H1 (cell line): ENCODE measurements around the gene CBX4. TPM values are rescaled to one million over a fixed set of nuclear protein-coding genes. Genes with fewer than 3 reads are reported as not detected.

Source experiments
- CTCF ChIA-PET: fragments of 300-600 bp; sonication (Branson Sonifier 250); formaldehyde crosslinking; loops from one replicate; lab custom pipeline; 2021; ENCODE audit not compliant: partially characterized antibody; lab: Charles Lee
- POLR2A ChIA-PET: fragments of 300-600 bp; sonication (Branson Sonifier 250); formaldehyde crosslinking; loops from one replicate; lab custom pipeline; 2021; ENCODE audit warnings: inconsistent platforms; ENCODE audit not compliant: partially characterized antibody; lab: Charles Lee
- DNase-seq, 2 experiments: peaks; one replicate each; pipeline versions ENCODE4 v3.0.0 to v3.0.0-alpha.2; 2010 to 2022; ENCODE audit warnings: low spot score in 2 of 2, low read depth in 1 of 2, mixed read lengths in 1 of 2
- FAIRE-seq: peaks from 2 replicates; lab custom pipeline; 2011; peaks lifted over from hg19 to GRCh38; lab: Jason Lieb, UNC
- H2AFZ ChIP-seq: 2 replicates; pipeline ENCODE4 v1.8.1; 2012; ENCODE audit warnings: low read length, inconsistent platforms
- H2AK5ac ChIP-seq: 2 replicates; pipeline ENCODE4 v1.6.1; 2013; ENCODE audit warnings: low read depth, low read length
- H2BK120ac ChIP-seq: replicated peaks from 2 replicates; pipeline ENCODE3; 2013; ENCODE audit warnings: low read depth, low read length, inconsistent platforms
- H2BK12ac ChIP-seq: 2 replicates; pipeline ENCODE4 v1.6.1; 2013; ENCODE audit warnings: low read depth, low read length
- H2BK15ac ChIP-seq: 2 replicates; pipeline ENCODE4 v1.6.1; 2013; ENCODE audit warnings: low read length
- H2BK20ac ChIP-seq: 2 replicates; pipeline ENCODE4 v1.6.1; 2013; ENCODE audit warnings: low read length
- H2BK5ac ChIP-seq: 2 replicates; pipeline ENCODE4 v1.6.1; 2013; ENCODE audit warnings: low read depth, low read length
- H3K14ac ChIP-seq: 2 replicates; pipeline ENCODE4 v1.6.1; 2013; ENCODE audit warnings: inconsistent platforms; ENCODE audit not compliant: insufficient read length
- H3K18ac ChIP-seq: 2 replicates; pipeline ENCODE4 v1.6.1; 2013; ENCODE audit warnings: low read length; ENCODE audit errors: extremely low read depth
- H3K23ac ChIP-seq: 2 replicates; pipeline ENCODE4 v1.6.1; 2013; ENCODE audit warnings: inconsistent platforms; ENCODE audit not compliant: insufficient read length
- H3K23me2 ChIP-seq: 2 replicates; pipeline ENCODE4 v1.6.1; 2013; ENCODE audit warnings: low read depth, low read length
- H3K27ac ChIP-seq: 2 replicates; pipeline ENCODE4 v1.6.1; 2011; ENCODE audit warnings: low read depth, low read length, inconsistent platforms
- H3K27me3 ChIP-seq, 4 experiments: replicated peaks in 1 of 4; 1 replicate in 1 of 4; 2 replicates in 3 of 4; pipeline versions ENCODE4 v1.6.1 to v1.8.1; 2011 to 2013; ENCODE audit warnings: low read length in 3 of 4, mild to moderate bottlenecking in 3 of 4, inconsistent platforms in 2 of 4, mixed read lengths in 2 of 4, moderate library complexity in 1 of 4; ENCODE audit not compliant: control insufficient read depth in 3 of 4, insufficient read depth in 3 of 4; ENCODE audit errors: extremely low read depth in 1 of 4
- H3K36me3 ChIP-seq, 4 experiments: 2 replicates each; pipeline versions ENCODE4 v1.6.1 to v1.8.1; 2011 to 2013; ENCODE audit warnings: mild to moderate bottlenecking in 4 of 4, low read length in 3 of 4, moderate library complexity in 2 of 4, control low read depth in 1 of 4, inconsistent platforms in 1 of 4; ENCODE audit not compliant: insufficient read depth in 4 of 4, control insufficient read depth in 2 of 4
- H3K4ac ChIP-seq: replicated peaks from 2 replicates; pipeline ENCODE3; 2013; ENCODE audit warnings: low read length, low read depth, mixed read lengths, inconsistent platforms; ENCODE audit not compliant: insufficient read length
- H3K4me1 ChIP-seq, 4 experiments: replicated peaks in 1 of 4; 1 replicate in 1 of 4; 2 replicates in 3 of 4; pipeline versions ENCODE4 v1.6.1 to v1.8.1; 2011 to 2013; ENCODE audit warnings: low read length in 3 of 4, inconsistent platforms in 2 of 4, mixed read lengths in 1 of 4; ENCODE audit not compliant: insufficient read depth in 4 of 4, control insufficient read depth in 3 of 4
- H3K4me2 ChIP-seq, 2 experiments: 2 replicates each; pipeline versions ENCODE4 v1.6.1 to v1.8.1; 2011 to 2013; ENCODE audit warnings: low read depth in 2 of 2, low read length in 2 of 2, control low read depth in 1 of 2, inconsistent platforms in 1 of 2, mild to moderate bottlenecking in 1 of 2; ENCODE audit not compliant: insufficient read depth in 1 of 2
- H3K4me3 ChIP-seq, 4 experiments: fragments of 200-600, 300-600 bp in 1 of 4; sonication (generic), shearing (Covaris generic), sonication (Bioruptor Twin) in 1 of 4; 2 replicates each; pipeline versions ENCODE4 v1.5.1 to v1.8.1; 2011 to 2016; ENCODE audit warnings: low read length in 4 of 4, low read depth in 3 of 4, control low read depth in 2 of 4, inconsistent platforms in 2 of 4, mild to moderate bottlenecking in 2 of 4, mixed read lengths in 1 of 4, moderate library complexity in 1 of 4; ENCODE audit not compliant: insufficient read depth in 2 of 4; ENCODE audit errors: extremely low read depth in 1 of 4
- H3K56ac ChIP-seq: replicated peaks from 2 replicates; pipeline ENCODE3; 2013; ENCODE audit warnings: low read depth, mild to moderate bottlenecking, mixed read lengths, low read length, inconsistent platforms; ENCODE audit not compliant: insufficient read length
- H3K79me1 ChIP-seq: 2 replicates; pipeline ENCODE4 v1.6.1; 2013; ENCODE audit warnings: low read depth, low read length, control low read depth
- H3K79me2 ChIP-seq, 2 experiments: 2 replicates each; pipeline versions ENCODE4 v1.6.1 to v1.8.1; 2012 to 2013; ENCODE audit warnings: low read length in 2 of 2, mild to moderate bottlenecking in 2 of 2, inconsistent platforms in 1 of 2; ENCODE audit not compliant: insufficient read depth in 2 of 2, control insufficient read depth in 1 of 2
- H3K9ac ChIP-seq, 4 experiments: replicated peaks in 1 of 4; 1 replicate in 1 of 4; 2 replicates in 3 of 4; pipeline versions ENCODE4 v1.6.1 to v1.8.1; 2011 to 2013; ENCODE audit warnings: low read depth in 3 of 4, low read length in 3 of 4, control low read depth in 2 of 4, mild to moderate bottlenecking in 2 of 4, moderate library complexity in 2 of 4, inconsistent platforms in 1 of 4; ENCODE audit errors: extremely low read depth in 1 of 4
- H3K9me3 ChIP-seq, 2 experiments: 2 replicates each; pipeline versions ENCODE4 v1.6.1 to v1.8.1; 2012 to 2013; ENCODE audit warnings: mild to moderate bottlenecking in 2 of 2, moderate library complexity in 2 of 2, control low read depth in 1 of 2, inconsistent platforms in 1 of 2, low read depth in 1 of 2, low read length in 1 of 2, mixed read lengths in 1 of 2; ENCODE audit not compliant: insufficient read depth in 2 of 2
- H4K20me1 ChIP-seq, 2 experiments: replicated peaks in 1 of 2; 2 replicates each; pipeline versions ENCODE3 to v1.8.1; 2011 to 2013; ENCODE audit warnings: inconsistent platforms in 2 of 2, low read length in 2 of 2, mild to moderate bottlenecking in 1 of 2; ENCODE audit not compliant: insufficient read depth in 2 of 2, control insufficient read depth in 1 of 2
- H4K5ac ChIP-seq: 2 replicates; pipeline ENCODE4 v1.6.1; 2013; ENCODE audit warnings: low read length, low read depth, mixed read lengths, inconsistent platforms; ENCODE audit not compliant: insufficient read length
- H4K8ac ChIP-seq: 2 replicates; pipeline ENCODE4 v1.8.0; 2013; ENCODE audit warnings: mild to moderate bottlenecking, moderate library complexity, low read length, inconsistent platforms; ENCODE audit not compliant: insufficient read depth; ENCODE audit errors: extremely low read depth
- H4K91ac ChIP-seq: replicated peaks from 2 replicates; pipeline ENCODE3; 2013; ENCODE audit warnings: low read length, mixed read lengths, inconsistent platforms; ENCODE audit not compliant: insufficient read length
- SUZ12 ChIP-seq: fragments of 200-600 bp; sonication (generic); IDR thresholded peaks from 2 replicates; pipeline ENCODE4 v1.6.1; 2012; ENCODE audit warnings: mild to moderate bottlenecking, inconsistent platforms, low read length, moderate library complexity, mixed read lengths
- TBP ChIP-seq: IDR thresholded peaks from 2 replicates; pipeline ENCODE4 v1.6.1; 2011; ENCODE audit warnings: low read depth, low read length, improper control_type of control experiment
- WGBS, 2 experiments: shearing (Covaris generic) in 1 of 2; methylation state at CpG; one replicate each; pipeline versions ENCODE4 v1.1.6 to v1.1.7; 2013 to 2015; ENCODE audit warnings: low lambda C conversion rate in 2 of 2, mixed read lengths in 2 of 2, inconsistent platforms in 1 of 2, low coverage in 1 of 2, missing lambda C conversion rate in 1 of 2; ENCODE audit not compliant: insufficient replicate concordance in 2 of 2, insufficient coverage in 1 of 2, insufficient read length in 1 of 2; ENCODE audit errors: extremely low coverage in 1 of 2, missing lambda C conversion rate in 1 of 2; 5-methylcytosine and 5-hydroxymethylcytosine counted together
- polyA plus RNA-seq, 7 experiments: library from polyadenylated mRNA; depleted of rRNA in 3 of 7; stranded (reverse) in 5 of 7; unstranded in 2 of 7; fragments of >200 nt in 5 of 7; fragments of 200-250 nt in 2 of 7; gene quantifications; 1 replicate in 5 of 7; 2 replicates in 1 of 7; 4 replicates in 1 of 7; pipeline versions ENCODE4 v1.2.1 to v1.2.3, GENCODE V29; 2011 to 2013; ENCODE audit warnings: missing spikeins in 2 of 7, mixed read lengths in 2 of 7
- total RNA-seq: library from RNA; stranded (reverse); fragmentation: NEBNext Ultra II Directional; extraction: Animal tissue kit (Norgen Biotek cat#: 25700); gene quantifications from 2 replicates; pipeline ENCODE4 v1.2.1, GENCODE V29; 2021

Gene CBX4
- total and polyA plus RNA-seq, 2 of the 8 experiments (the other 6 are each of a cell fraction or from before 2014, with no cell fraction given) = 1.8 to 4.0 TPM

DNA sequence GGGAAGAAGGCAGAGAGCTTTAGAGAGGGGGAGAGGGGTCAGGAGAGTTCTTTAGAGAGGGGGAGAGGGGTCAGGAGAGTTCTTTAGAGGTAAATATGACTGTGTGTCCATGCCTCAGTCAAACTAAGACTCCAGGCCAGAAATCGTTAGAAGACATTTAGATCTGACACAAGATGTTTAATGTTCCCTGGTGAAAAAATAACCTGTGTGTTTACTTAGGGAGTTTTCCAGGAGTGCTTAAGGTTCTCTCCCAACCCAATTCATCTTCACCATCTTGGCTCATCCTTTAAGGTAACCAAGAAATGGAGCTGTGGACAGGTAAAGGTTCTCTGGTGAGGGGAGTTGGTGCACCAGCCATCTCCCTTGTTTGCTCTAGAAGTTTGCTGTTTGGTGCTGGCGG lies 9.8 kb downstream of the CBX4 start:
- Histone ChIP-seq H3K36me3 (peaks cover 0 to 4% (median 0%) of the 10 kb centered on the region in 4 experiments; a peak in 2 of 8 replicates), H2BK5ac (no peak overlapping the region), H2BK120ac (no peak overlapping the region), H3K14ac (no peak overlapping the region), H3K79me2 (no peaks in the 10 kb centered on the region), H2BK15ac (0 out of 2 replicates have a peak overlapping the region, but pooled peaks have one; percentile 29), H4K20me1 (peaks cover 2 to 5% of the 10 kb centered on the region in 2 experiments), H4K91ac (no peak overlapping the region), H3K27me3 (peaks cover 46 to 97% (median 81%) of the 10 kb centered on the region in 4 experiments), H3K4ac (no peak overlapping the region), H3K9me3 (no peaks in the 10 kb centered on the region; a peak in 1 of 4 replicates), H3K56ac (no peak overlapping the region), H2BK20ac (no peak overlapping the region), H3K23ac (no peak overlapping the region), H2AK5ac (no peak overlapping the region), H3K4me2 (no peak overlapping the region), H3K27ac (no peak overlapping the region), H2BK12ac (0 out of 2 replicates have a peak overlapping the region, but pooled peaks have one; percentile 12), H3K4me1 (peaks cover 0 to 35% (median 6%) of the 10 kb centered on the region in 4 experiments; a peak in 6 of 7 replicates), H2AFZ (no peak overlapping the region), H3K9ac (no peak overlapping the region), H3K4me3 (no peak overlapping the region), H4K8ac (no peak overlapping the region), H3K18ac (no peak overlapping the region), H3K23me2 (peaks cover 5% of the 10 kb centered on the region; the same call in 1 of the 2 replicates), H4K5ac (no peak overlapping the region), H3K79me1 (no peaks in the 10 kb centered on the region)
- WGBS, 2 experiments = 83% methylated on average over 2 of the region's 2 CpGs; no CpG with 5 or more reads in 1 of the 2 experiments
- FAIRE-seq = no peak
- ChIA-PET POLR2A (interaction anchor here (1.0 to 15.2 kb wide), 4 partner anchors 19 to 84 kb away, joined by 3 to 374 read pairs (median 6); partner anchors contain the start of gene CBX8), CTCF (interaction anchor here (0.6 to 24.7 kb wide), 8 partner anchors 8 to 429 kb away, joined by 3 to 576 read pairs (median 6); partner anchors contain the start of genes CBX4 and CBX8)
- no peak for DNase-seq
- TF ChIP-seq TBP (no peak), SUZ12 (0 out of 2 replicates have a peak, but pooled peaks have one; percentile 21)
